Chondrocyte (in vitro differentiated cells): ENCODE results near the gene NTN1. TPM values are rescaled to one million over a fixed set of nuclear protein-coding genes. Genes with fewer than 3 reads are reported as not detected.

Experiments used
- DNase-seq: peaks from one replicate; pipeline ENCODE4 v3.0.0; 2021; ENCODE audit warnings: mixed read lengths, low spot score
- H3K27ac Mint-ChIP-seq: one replicate; pipeline ENCODE4 v1.8.0; 2021; ENCODE audit warnings: mild to moderate bottlenecking, moderate library complexity, mixed read lengths; ENCODE audit not compliant: unreplicated experiment
- H3K27me3 Mint-ChIP-seq: 2 replicates; pipeline ENCODE4 v1.8.0; 2021; ENCODE audit warnings: low read depth, mixed read lengths
- H3K36me3 Mint-ChIP-seq: 2 replicates; pipeline ENCODE4 v1.8.0; 2021; ENCODE audit warnings: low read depth, mixed read lengths
- H3K4me1 Mint-ChIP-seq: 2 replicates; pipeline ENCODE4 v1.8.0; 2021; ENCODE audit warnings: low read depth, mild to moderate bottlenecking, mixed read lengths
- H3K4me3 Mint-ChIP-seq: one replicate; pipeline ENCODE4 v1.8.0; 2021; ENCODE audit warnings: mild to moderate bottlenecking, moderate library complexity, mixed read lengths; ENCODE audit not compliant: unreplicated experiment
- H3K9me3 Mint-ChIP-seq: 2 replicates; pipeline ENCODE4 v1.8.0; 2021; ENCODE audit warnings: low read depth, mixed read lengths
- CTCF ChIP-seq: fragments of 200-600 bp; sonication (generic); IDR thresholded peaks from 2 replicates; pipeline ENCODE4 v1.5.0; 2021; ENCODE audit warnings: antibody characterized with exemption, mild to moderate bottlenecking, moderate library complexity
- total RNA-seq: library from RNA; stranded (reverse); gene quantifications from 3 replicates; pipeline ENCODE4 v1.2.1, GENCODE V29; 2021

NTN1 gene
- total RNA-seq, 1 donor from 2014 or later: 4.0 TPM

DNA sequence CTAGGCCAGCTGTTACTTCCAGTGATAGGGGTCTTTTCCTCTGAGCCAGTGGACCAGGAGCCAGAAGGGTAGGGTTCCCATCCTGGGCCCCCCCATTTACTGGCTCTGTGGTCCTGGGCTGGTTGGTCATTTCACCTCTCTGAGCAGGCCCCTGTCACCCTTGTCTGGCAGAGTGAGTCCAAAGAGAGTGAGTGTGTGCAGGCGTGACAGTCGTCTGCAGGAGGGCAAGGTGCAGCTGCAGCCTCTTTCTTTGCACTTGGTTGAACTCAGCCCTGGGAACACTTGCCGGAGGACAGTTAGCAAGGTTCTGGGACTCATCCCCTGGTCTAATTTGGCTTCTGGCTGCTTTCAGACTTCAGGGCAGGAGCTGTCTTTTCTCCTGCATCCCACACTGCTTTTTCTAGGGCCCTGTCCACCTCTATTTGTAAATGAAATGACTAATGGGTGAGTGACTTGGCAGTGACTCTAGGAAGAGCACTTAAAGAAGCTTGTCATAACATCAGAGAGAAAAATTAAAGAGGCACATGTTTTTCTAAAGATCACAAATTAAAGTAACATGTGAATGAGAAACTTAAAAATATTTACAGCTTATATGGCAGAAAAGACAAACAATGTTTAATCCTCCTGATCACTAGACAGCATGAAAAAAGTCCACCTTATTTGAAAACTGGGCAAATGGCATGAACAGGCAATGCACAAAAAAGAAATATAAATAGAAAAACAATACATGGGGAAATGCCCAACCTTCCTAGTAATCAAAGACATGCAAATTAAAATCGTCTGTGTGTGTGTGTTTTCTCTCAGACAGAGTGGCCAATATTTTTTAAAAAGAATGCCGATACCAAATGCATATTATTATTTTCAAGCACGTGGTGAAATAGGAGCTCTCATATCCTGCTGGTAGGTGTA lies 137.5 kb downstream of the NTN1 start:
- Mint-ChIP-seq H3K4me3 (no peak overlapping the region), H3K27me3 (no peaks in the 10 kb centered on the region), H3K36me3 (peaks cover 5% of the 10 kb centered on the region), H3K9me3 (peaks cover 6% of the 10 kb centered on the region), H3K27ac (no peak overlapping the region), H3K4me1 (peaks cover 30% of the 10 kb centered on the region)
- no peak for TF ChIP-seq CTCF
- no peak for DNase-seq

DNA sequence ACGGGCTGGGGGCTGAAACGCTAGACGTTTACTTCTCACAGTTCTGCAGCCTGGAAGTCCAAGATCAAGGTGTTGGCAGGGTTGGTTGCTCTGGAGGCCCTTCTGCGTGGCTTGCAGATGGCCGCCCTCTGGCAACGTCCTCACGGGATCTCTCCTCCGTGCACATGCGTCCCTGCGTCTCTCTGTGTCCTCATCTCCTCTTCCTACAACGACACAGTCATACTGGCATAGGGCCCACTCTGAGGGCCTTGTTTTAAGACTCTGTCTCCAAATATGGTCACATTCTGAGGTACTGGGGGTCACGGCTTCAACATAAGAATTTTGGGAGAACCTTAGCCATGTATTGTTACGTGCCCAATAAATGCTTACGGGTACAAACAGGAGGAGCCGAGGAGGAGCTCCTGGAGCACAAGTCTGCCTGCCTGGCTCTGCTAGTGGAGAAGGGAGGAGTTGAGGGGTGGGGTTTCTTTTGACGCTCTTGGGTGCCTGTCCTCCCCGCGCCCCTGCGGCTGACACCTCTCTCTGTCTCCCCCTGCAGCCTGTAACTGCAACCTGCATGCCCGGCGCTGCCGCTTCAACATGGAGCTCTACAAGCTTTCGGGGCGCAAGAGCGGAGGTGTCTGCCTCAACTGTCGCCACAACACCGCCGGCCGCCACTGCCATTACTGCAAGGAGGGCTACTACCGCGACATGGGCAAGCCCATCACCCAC lies 141.1 kb downstream of the NTN1 start:
- peak; percentile 33 for TF ChIP-seq CTCF
- H3K36me3 Mint-ChIP-seq: peaks cover 5% of the 10 kb centered on the region
- no peak overlapping the region for H3K27ac Mint-ChIP-seq
- H3K27me3 Mint-ChIP-seq: no peaks in the 10 kb centered on the region
- DNase-seq: no peak
- H3K9me3 Mint-ChIP-seq: peaks cover 8% of the 10 kb centered on the region
- H3K4me1 Mint-ChIP-seq: peaks cover 40% of the 10 kb centered on the region
- H3K4me3 Mint-ChIP-seq: no peak overlapping the region

DNA sequence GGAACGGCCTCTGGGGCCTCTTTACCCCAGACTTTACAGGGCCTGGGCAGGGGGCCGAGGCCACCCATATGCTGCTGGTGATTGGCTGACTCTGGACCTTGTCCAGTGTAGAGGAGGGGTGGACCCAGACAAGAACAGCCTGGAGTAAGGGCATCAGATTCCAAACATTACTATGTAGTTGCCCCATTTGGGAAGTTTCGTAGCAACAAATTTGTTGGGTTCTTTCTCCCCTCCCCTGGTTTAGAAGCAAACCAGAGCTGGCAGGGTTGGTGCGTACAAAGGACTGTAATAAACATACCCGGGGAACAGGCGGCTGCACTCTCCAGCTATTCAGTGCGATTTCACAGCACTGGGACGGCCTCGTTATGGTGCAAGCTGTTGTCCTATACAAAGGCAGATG lies 145.5 kb downstream of the NTN1 start:
- H3K36me3 Mint-ChIP-seq: no peaks in the 10 kb centered on the region
- no peak overlapping the region for H3K4me3 Mint-ChIP-seq
- H3K9me3 Mint-ChIP-seq: peaks cover 2% of the 10 kb centered on the region
- peaks cover 28% of the 10 kb centered on the region for H3K4me1 Mint-ChIP-seq
- TF ChIP-seq CTCF: no peak
- no peak overlapping the region for H3K27ac Mint-ChIP-seq
- peaks cover 4% of the 10 kb centered on the region for H3K27me3 Mint-ChIP-seq
- DNase-seq: no peak

DNA sequence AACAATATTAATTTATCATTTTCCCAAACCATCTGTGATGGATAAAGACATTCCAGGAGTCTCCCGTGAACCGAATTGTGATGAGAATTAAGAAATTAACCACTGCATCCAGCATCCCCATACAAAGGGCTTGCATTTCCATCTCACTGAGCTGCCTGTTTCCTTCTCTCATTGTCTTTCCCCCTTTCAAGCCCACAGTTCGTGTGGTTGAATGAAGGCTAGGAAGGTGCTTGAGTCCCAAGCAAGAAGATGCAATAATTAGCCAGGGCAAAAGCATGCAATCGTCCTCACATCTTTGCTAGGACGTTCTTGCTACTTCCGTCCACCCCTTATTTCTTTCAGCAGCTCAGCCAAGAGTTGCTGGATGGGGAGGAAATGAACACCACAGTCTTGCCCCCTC lies 146.1 kb downstream of the NTN1 start:
- no peak for TF ChIP-seq CTCF
- no peak for DNase-seq
- Mint-ChIP-seq H3K4me3 (no peak overlapping the region), H3K9me3 (peaks cover 2% of the 10 kb centered on the region), H3K27ac (no peak overlapping the region), H3K36me3 (no peaks in the 10 kb centered on the region), H3K27me3 (peaks cover 4% of the 10 kb centered on the region), H3K4me1 (peaks cover 25% of the 10 kb centered on the region)

DNA sequence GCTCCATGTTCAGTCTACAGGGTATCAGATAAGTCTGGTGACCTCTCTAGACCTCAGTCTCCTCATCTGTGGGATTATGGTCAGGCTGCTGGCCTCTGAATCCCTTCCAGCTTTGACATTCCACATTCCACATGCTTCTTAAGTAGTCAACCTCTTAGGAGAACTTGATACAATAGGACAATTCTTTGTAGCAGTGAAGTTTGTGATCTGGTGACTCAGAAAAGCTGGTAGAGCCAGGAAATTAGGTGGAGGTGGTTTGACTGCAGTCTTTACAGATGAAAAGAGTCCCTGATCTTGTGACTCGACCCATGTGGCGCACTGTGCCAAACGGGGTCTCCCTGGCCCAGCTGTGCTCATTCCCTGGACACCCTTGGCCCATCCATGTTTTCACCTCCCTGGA lies 147.8 kb downstream of the NTN1 start:
- Mint-ChIP-seq H3K9me3 (peaks cover 2% of the 10 kb centered on the region), H3K36me3 (no peaks in the 10 kb centered on the region), H3K4me1 (peaks cover 11% of the 10 kb centered on the region), H3K4me3 (no peak overlapping the region), H3K27me3 (peaks cover 4% of the 10 kb centered on the region), H3K27ac (no peak overlapping the region)
- no peak for TF ChIP-seq CTCF
- DNase-seq: no peak
